Stimulated activated naive CD8-positive, alpha-beta T cell treated with anti-CD3 and anti-CD28 coated beads, Interleukin-15, amount 100 ng/mL, for 72 hours (primary cell): ENCODE measurements around the gene DSG2.

Source experiments
- ATAC-seq: fragments of 150-1000 bp; cut with Tn5 transposase; 2 replicates; pipeline ENCODE4 v1.10.0; 2021; ENCODE audit warnings: mild to moderate bottlenecking, moderate library complexity
- DNase-seq, 2 donors: peaks; one replicate each; pipeline ENCODE4 v3.0.0; 2021 to 2022
- H3K27ac Mint-ChIP-seq, 2 donors: one replicate each; pipeline ENCODE4 v1.8.0; 2022; ENCODE audit warnings: mild to moderate bottlenecking in 2 of 2, mixed read lengths in 2 of 2, moderate library complexity in 2 of 2
- H3K27me3 Mint-ChIP-seq: one replicate; pipeline ENCODE4 v1.8.0; 2022; ENCODE audit warnings: mixed read lengths
- H3K4me1 Mint-ChIP-seq: one replicate; pipeline ENCODE4 v1.8.0; 2022; ENCODE audit warnings: mild to moderate bottlenecking, mixed read lengths
- H3K4me3 Mint-ChIP-seq, 2 donors: one replicate each; pipeline ENCODE4 v1.8.0; 2022; ENCODE audit warnings: mild to moderate bottlenecking in 2 of 2, mixed read lengths in 2 of 2, moderate library complexity in 1 of 2
- H3K9me3 Mint-ChIP-seq, 2 donors: one replicate each; pipeline ENCODE4 v1.8.0; 2022; ENCODE audit warnings: mixed read lengths in 2 of 2

DSG2 gene

DNA sequence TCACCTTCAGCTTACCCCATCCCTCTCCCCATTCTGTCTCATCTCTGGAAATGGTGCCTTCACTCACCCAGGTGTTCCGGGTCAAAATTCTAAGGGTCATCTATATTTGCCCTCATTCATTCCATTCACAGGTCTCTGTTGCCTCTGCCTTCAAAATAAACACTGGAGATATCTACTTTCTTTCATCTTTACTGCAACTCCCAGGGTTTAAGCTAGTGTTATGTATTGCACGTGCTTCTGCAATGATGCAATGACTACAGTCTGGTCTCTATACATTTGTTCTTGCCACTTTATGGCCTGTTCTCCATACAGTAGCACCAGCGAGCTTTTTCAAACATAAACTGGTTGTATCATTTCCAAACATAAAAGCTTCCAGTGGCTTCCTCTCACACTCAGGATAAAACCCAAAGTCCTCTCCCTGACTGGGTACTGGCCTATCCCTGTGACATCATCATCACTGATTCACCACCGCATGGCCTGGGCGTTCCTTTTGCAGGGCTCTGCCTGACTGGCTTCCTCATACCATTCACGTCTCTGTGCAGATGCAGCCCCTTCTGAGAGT lies 14.3 kb downstream of the DSG2 start:
- Mint-ChIP-seq H3K27me3 (peaks cover 14% of the 10 kb centered on the region), H3K27ac (no peak overlapping the region), H3K4me1 (no peaks in the 10 kb centered on the region), H3K4me3 (no peak overlapping the region), H3K9me3 (no peaks in the 10 kb centered on the region)
- DNase-seq (no peak), ATAC-seq (no peak)

- Mint-ChIP-seq H3K27ac (no peak overlapping the region), H3K9me3 (no peaks in the 10 kb centered on the region), H3K4me1 (no peaks in the 10 kb centered on the region), H3K4me3 (no peak overlapping the region), H3K27me3 (peaks cover 14% of the 10 kb centered on the region)
- DNase-seq (no peak), ATAC-seq (no peak)
These were observed 15.4 kb downstream of the DSG2 start for GRCh38 chr18:31513189-31513935.

- no peak overlapping the region for H3K27ac Mint-ChIP-seq
- ATAC-seq (no peak), DNase-seq (no peak)
- no peaks in the 10 kb centered on the region for H3K4me1 Mint-ChIP-seq
- H3K9me3 Mint-ChIP-seq: no peaks in the 10 kb centered on the region
- H3K27me3 Mint-ChIP-seq: peaks cover 14% of the 10 kb centered on the region
- H3K4me3 Mint-ChIP-seq: no peak overlapping the region
These were observed 18.5 kb downstream of the DSG2 start for GRCh38 chr18:31516437-31516836.

- Mint-ChIP-seq H3K4me1 (no peaks in the 10 kb centered on the region), H3K27me3 (no peaks in the 10 kb centered on the region), H3K27ac (no peak overlapping the region), H3K4me3 (no peak overlapping the region), H3K9me3 (no peaks in the 10 kb centered on the region)
- no peak for ATAC-seq
- DNase-seq: no peak
These were observed 28.4 kb downstream of the DSG2 start for GRCh38 chr18:31526374-31526773.

- no peak overlapping the region for H3K4me3 Mint-ChIP-seq
These were observed 35.3 kb downstream of the DSG2 start for GRCh38 chr18:31533236-31533635.

DNA sequence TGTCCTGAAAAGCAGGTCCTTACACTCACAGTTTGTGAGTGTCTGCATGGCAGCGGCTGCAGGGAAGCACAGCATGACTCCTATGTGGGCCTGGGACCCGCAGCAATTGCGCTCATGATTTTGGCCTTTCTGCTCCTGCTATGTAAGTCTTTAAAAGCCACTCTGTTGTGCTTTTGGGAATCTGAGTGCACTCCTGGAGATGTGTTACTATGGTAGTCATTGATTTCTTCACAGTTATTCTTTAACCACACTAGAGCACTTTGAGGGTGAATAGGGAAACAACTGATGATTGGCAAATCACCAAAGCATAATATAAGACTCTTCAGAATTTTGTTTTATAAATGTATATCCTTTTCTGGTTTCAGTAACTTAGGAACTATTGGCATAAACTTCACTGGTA lies 40.9 kb downstream of the DSG2 start:
- Mint-ChIP-seq H3K27ac (no peak overlapping the region), H3K9me3 (peaks cover 0 to 4% of the 10 kb centered on the region in 2 donors), H3K27me3 (no peaks in the 10 kb centered on the region), H3K4me1 (no peaks in the 10 kb centered on the region), H3K4me3 (no peak overlapping the region)
- DNase-seq: no peak
- ATAC-seq: no peak

More at GRCh38 chr18:31533236-31533635, 35.3 kb downstream of the DSG2 start:
- no peaks in the 10 kb centered on the region for H3K9me3 Mint-ChIP-seq
- H3K4me1 Mint-ChIP-seq: no peaks in the 10 kb centered on the region
- no peak for DNase-seq
- no peaks in the 10 kb centered on the region for H3K27me3 Mint-ChIP-seq
- H3K27ac Mint-ChIP-seq: no peak overlapping the region
- ATAC-seq: no peak

- ATAC-seq: peak; percentile 39
- Mint-ChIP-seq H3K9me3 (no peaks in the 10 kb centered on the region), H3K27ac (no peak overlapping the region), H3K4me3 (no peak overlapping the region), H3K27me3 (no peaks in the 10 kb centered on the region), H3K4me1 (no peaks in the 10 kb centered on the region)
- DNase-seq: no peak
These were observed 48.5 kb downstream of the DSG2 start for GRCh38 chr18:31546476-31546875.

DNA sequence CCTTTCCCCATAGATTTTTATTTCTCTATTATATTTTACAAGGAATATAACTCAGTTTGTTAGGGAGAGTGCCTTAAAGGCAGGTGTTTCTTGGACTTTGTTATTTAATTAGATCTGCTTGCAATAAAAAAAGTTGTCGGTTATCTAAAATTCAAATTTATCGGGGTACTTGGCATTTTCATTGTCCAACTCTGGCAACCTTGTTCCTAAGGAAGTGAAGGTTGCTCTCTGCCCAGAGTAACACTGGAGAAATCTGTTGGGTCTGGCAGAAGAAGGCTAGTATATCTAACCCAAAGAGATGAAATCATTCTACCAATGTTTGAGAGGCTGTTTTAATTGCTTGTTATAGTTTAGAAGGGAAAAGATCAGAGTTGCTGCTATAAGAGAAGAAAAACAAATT lies 50.9 kb downstream of the DSG2 start:
- peaks cover 3% of the 10 kb centered on the region for H3K27me3 Mint-ChIP-seq
- no peak overlapping the region for H3K27ac Mint-ChIP-seq
- no peaks in the 10 kb centered on the region for H3K4me1 Mint-ChIP-seq
- no peak for ATAC-seq
- H3K4me3 Mint-ChIP-seq: no peak overlapping the region
- no peaks in the 10 kb centered on the region for H3K9me3 Mint-ChIP-seq
- no peak for DNase-seq

GRCh38 chr18:31549416-31549815 lies 51.4 kb downstream of the DSG2 start:
- ATAC-seq (no peak), DNase-seq (no peak)
- H3K27ac Mint-ChIP-seq: no peak overlapping the region
- H3K4me3 Mint-ChIP-seq: no peak overlapping the region
- no peaks in the 10 kb centered on the region for H3K9me3 Mint-ChIP-seq
- H3K27me3 Mint-ChIP-seq: peaks cover 7% of the 10 kb centered on the region
- H3K4me1 Mint-ChIP-seq: no peaks in the 10 kb centered on the region

DNA sequence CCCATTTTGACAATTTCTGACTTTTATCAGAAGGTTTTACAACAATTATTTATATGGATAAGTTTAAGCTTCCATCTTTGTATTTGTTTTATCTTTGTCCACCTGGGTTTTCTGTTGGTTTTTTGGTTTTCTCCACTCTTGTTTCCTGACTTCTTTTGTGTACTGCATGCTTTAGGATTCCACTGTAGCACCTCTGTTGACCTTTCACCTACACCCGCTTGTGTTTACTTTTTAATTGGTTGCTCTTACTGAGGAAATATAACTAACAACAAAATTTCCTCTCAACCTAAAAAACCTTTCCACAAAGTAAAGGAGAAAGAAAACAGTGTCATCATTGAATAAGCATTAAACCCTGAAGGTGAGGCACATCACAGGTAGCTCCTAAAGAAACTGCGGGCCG lies 53.9 kb downstream of the DSG2 start:
- no peaks in the 10 kb centered on the region for H3K4me1 Mint-ChIP-seq
- no peaks in the 10 kb centered on the region for H3K9me3 Mint-ChIP-seq
- DNase-seq: no peak
- no peak overlapping the region for H3K27ac Mint-ChIP-seq
- ATAC-seq: no peak
- peaks cover 20% of the 10 kb centered on the region for H3K27me3 Mint-ChIP-seq
- no peak overlapping the region for H3K4me3 Mint-ChIP-seq

- Mint-ChIP-seq H3K4me1 (no peaks in the 10 kb centered on the region), H3K9me3 (no peaks in the 10 kb centered on the region), H3K27ac (no peak overlapping the region), H3K27me3 (peaks cover 24% of the 10 kb centered on the region), H3K4me3 (no peak overlapping the region)
- ATAC-seq (no peak), DNase-seq (no peak)
These were observed 55.8 kb downstream of the DSG2 start for GRCh38 chr18:31553800-31554199.

DNA sequence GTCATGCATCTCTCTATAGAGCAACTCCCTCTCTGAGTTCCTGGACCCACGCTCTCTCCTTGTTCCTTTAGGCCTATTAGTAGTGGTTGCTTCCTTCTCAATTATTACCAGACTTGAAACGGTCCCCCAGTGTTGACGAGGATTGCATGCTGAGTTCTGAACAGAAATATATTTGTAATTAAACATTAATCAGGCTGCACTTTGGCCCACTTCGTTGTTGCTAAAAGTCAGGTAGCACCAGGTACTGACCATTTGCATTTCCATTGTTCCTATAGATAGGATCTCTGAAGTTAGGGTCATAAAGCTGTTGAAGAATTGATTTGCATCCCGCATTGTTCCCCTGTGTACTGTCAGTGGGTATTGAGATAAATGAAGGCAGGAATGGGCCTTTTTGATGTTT lies 56.8 kb downstream of the DSG2 start:
- DNase-seq: no peak
- Mint-ChIP-seq H3K4me1 (no peaks in the 10 kb centered on the region), H3K27ac (no peak overlapping the region), H3K4me3 (no peak overlapping the region), H3K9me3 (no peaks in the 10 kb centered on the region), H3K27me3 (peaks cover 24% of the 10 kb centered on the region)
- ATAC-seq: no peak

DNA sequence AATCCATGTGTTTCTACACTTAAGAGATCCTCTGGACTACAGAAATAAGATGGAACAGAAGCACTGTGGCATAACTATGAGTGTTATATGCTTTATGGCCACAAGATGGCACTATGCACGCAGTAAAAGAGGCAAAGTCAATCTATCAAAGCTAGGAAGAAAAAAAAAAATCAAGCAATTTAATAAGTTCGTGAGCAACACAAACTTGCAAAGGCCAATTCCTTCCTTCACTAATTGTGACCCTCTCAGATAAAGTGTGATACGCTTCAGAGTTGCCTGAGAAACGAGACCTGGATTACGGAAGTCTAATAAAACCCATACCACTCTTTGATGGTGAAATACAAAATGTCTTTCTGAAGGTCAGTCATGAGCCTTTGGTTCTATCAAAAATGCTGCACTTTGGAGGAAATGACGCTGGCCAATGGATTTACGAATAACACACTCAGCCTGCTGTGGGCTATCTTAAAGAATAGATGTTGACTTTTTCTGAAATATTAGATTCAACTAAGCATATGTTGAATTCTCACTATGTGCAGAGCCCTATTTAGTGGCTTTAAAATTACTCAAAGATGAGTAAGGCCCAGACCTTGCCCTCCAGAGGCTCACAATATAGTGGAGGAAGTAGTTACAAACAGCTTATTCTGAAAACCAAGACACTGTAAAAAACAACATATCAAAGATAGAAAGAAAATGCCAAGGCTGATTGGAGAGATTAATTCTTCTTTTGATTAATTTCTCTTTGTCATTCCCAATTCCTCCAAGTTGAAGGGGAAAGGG lies 58.2 kb downstream of the DSG2 start:
- H3K4me3 Mint-ChIP-seq: no peak overlapping the region
- peaks cover 28% of the 10 kb centered on the region for H3K27me3 Mint-ChIP-seq
- DNase-seq: peak; percentile 31 to 41
- no peaks in the 10 kb centered on the region for H3K4me1 Mint-ChIP-seq
- ATAC-seq: peak; percentile 64
- no peak overlapping the region for H3K27ac Mint-ChIP-seq
- H3K9me3 Mint-ChIP-seq: no peaks in the 10 kb centered on the region

DNA sequence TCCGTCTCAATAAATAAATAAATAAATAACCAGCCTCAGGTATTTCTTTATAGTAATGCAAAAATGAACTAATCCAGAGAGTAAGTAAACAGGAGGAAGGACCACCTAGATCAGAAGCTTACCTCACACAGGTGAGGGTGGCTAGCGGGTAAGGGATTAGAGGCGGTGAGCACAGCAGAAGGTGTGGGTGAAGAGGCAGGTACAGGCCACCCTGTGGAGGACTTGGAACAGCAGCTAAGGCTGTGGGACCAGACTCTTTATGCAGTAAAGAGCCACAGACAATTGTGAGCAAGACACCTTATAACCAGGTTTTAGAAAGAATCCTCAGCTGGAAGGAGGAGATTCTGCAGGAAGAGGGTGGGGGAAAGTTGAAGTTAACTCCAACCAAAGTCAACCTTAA lies 59.5 kb downstream of the DSG2 start:
- no peak overlapping the region for H3K27ac Mint-ChIP-seq
- no peaks in the 10 kb centered on the region for H3K9me3 Mint-ChIP-seq
- no peak overlapping the region for H3K4me3 Mint-ChIP-seq
- H3K4me1 Mint-ChIP-seq: no peaks in the 10 kb centered on the region
- no peak for ATAC-seq
- H3K27me3 Mint-ChIP-seq: peaks cover 32% of the 10 kb centered on the region
- no peak for DNase-seq

DNA sequence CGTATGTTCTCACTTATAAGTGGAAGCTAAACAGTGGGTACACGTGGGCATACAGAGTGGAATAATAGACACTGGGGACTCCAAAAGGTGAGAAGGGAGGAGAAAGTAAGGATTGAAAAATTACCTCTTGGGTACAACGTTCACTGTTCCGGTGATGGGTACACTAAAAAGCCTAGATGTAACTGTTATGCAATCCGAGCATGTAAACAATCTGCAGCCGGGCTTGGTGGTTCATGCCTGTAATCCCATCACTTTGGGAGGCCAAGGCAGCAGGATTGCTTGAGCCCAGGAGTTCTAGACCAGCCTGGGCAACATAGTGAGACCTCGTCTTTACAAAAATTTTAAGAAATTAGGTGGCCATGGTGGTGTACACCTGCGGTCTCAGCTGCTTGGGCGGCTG lies 60.6 kb downstream of the DSG2 start:
- H3K4me3 Mint-ChIP-seq: no peak overlapping the region
- H3K4me1 Mint-ChIP-seq: no peaks in the 10 kb centered on the region
- no peak for DNase-seq
- no peak overlapping the region for H3K27ac Mint-ChIP-seq
- H3K27me3 Mint-ChIP-seq: peaks cover 32% of the 10 kb centered on the region
- no peak for ATAC-seq
- H3K9me3 Mint-ChIP-seq: no peaks in the 10 kb centered on the region

DNA sequence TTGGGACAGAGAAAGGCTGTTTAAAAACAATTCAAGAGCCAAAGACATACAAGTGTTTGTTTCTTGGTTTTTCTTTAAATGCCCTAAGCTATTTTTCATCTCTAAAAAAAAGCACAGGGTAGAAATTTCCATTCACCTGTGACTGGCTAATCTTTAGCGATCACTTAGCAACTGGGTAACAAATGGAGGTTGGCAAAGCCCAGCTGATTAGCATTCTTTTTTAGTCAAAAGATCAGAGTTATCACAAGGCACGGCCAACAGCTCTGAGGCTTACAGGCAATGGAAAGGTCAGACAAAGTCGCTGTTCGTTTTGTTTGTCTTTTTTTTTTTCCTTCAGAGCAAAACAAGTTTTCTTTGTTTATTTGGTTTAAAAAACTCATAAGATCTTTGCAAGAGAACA lies 64.7 kb downstream of the DSG2 start:
- H3K4me1 Mint-ChIP-seq: no peaks in the 10 kb centered on the region
- no peak overlapping the region for H3K4me3 Mint-ChIP-seq
- H3K27ac Mint-ChIP-seq: no peak overlapping the region
- ATAC-seq (no peak), DNase-seq (no peak)
- peaks cover 8% of the 10 kb centered on the region for H3K27me3 Mint-ChIP-seq
- no peaks in the 10 kb centered on the region for H3K9me3 Mint-ChIP-seq
